Loucy (cell line): Measurements from ENCODE around the gene C15orf40.
"Not testable (repeated sequence)": the region's sequence is repeated elsewhere in the genome, so short reads cannot be mapped to it uniquely, and the experiment has no call there.

Experiments used
- H2AFZ ChIP-seq: fragments of 200-600 bp; sonication (generic); 2 replicates; pipeline ENCODE4 v1.6.0; 2016; ENCODE audit warnings: antibody characterized with exemption, mild to moderate bottlenecking, low read length, moderate library complexity
- H3F3A ChIP-seq: fragments of 200-600 bp; 2 replicates; pipeline ENCODE4 v1.6.0; 2016; ENCODE audit warnings: antibody characterized with exemption, low read depth, mild to moderate bottlenecking
- H3K27me3 ChIP-seq: fragments of 200-600 bp; sonication (generic); 2 replicates; pipeline ENCODE4 v1.6.1; 2014; ENCODE audit warnings: low read length, mild to moderate bottlenecking; ENCODE audit not compliant: insufficient read depth, poor library complexity, severe bottlenecking
- H3K36me3 ChIP-seq: fragments of 200-600 bp; sonication (generic); 2 replicates; pipeline ENCODE4 v1.6.1; 2016; ENCODE audit warnings: low read length; ENCODE audit not compliant: insufficient read depth
- H3K4me1 ChIP-seq: fragments of 200-600 bp; sonication (generic); 2 replicates; pipeline ENCODE4 v1.5.1; 2014; ENCODE audit warnings: low read length, mild to moderate bottlenecking; ENCODE audit not compliant: insufficient read depth, poor library complexity, severe bottlenecking
- H3K4me2 ChIP-seq: fragments of 200-600 bp; sonication (generic); 2 replicates; pipeline ENCODE4 v1.6.0; 2014; ENCODE audit warnings: antibody characterized with exemption, low read length, low read depth, mild to moderate bottlenecking; ENCODE audit not compliant: poor library complexity, severe bottlenecking
- H3K4me3 ChIP-seq: fragments of 200-600 bp; sonication (generic); 2 replicates; pipeline ENCODE4 v1.5.1; 2014; ENCODE audit warnings: low read length, mild to moderate bottlenecking, mixed read lengths; ENCODE audit not compliant: poor library complexity, severe bottlenecking
- H3K79me2 ChIP-seq: fragments of 200-600 bp; sonication (generic); 2 replicates; pipeline ENCODE4 v1.6.1; 2014; ENCODE audit warnings: low read length; ENCODE audit not compliant: insufficient read depth
- H3K9ac ChIP-seq: fragments of 200-600 bp; sonication (generic); 2 replicates; pipeline ENCODE4 v1.6.0; 2014; ENCODE audit warnings: mild to moderate bottlenecking, low read depth, low read length, moderate library complexity; ENCODE audit not compliant: poor library complexity, severe bottlenecking
- H3K9me2 ChIP-seq: fragments of 200-600 bp; sonication (generic); replicated peaks from 2 replicates; pipeline ENCODE4 v1.6.1; 2016; ENCODE audit warnings: low read depth, low read length, mixed read lengths
- H3K9me3 ChIP-seq: fragments of 200-600 bp; sonication (generic); 2 replicates; pipeline ENCODE4 v1.6.1; 2014; ENCODE audit warnings: mild to moderate bottlenecking, antibody characterized with exemption, low read length, low read depth; ENCODE audit not compliant: insufficient read depth
- H4K20me1 ChIP-seq: fragments of 200-600 bp; sonication (generic); 2 replicates; pipeline ENCODE4 v1.6.0; 2014; ENCODE audit warnings: antibody characterized with exemption, low read length, mild to moderate bottlenecking; ENCODE audit not compliant: insufficient read depth, poor library complexity, severe bottlenecking
- CTCF ChIP-seq: fragments of 200-600 bp; sonication (generic); conservative IDR thresholded peaks from 2 replicates; pipeline ENCODE4 v1.5.1; 2014; ENCODE audit warnings: mild to moderate bottlenecking, antibody characterized with exemption, low read length
- EZH2phosphoT487 ChIP-seq: fragments of 200-600 bp; IDR thresholded peaks from 2 replicates; pipeline ENCODE4 v1.6.1; 2018; ENCODE audit warnings: antibody characterized with exemption, mild to moderate bottlenecking, moderate library complexity, borderline replicate concordance

Gene C15orf40

GRCh38 chr15:83039206-83039605, 27.8 kb upstream of the C15orf40 start:
- Histone ChIP-seq H3K27me3 (no peaks in the 10 kb centered on the region), H3K4me2 (no peak overlapping the region), H3K79me2 (peaks cover 65% of the 10 kb centered on the region), H3K4me3 (no peak overlapping the region), H3K9me2 (no peaks in the 10 kb centered on the region), H3K36me3 (peaks cover 77% of the 10 kb centered on the region), H3F3A (no peaks in the 10 kb centered on the region), H2AFZ (no peak overlapping the region), H3K4me1 (no peaks in the 10 kb centered on the region), H3K9ac (no peak overlapping the region), H4K20me1 (peaks cover 40% of the 10 kb centered on the region), H3K9me3 (no peaks in the 10 kb centered on the region; the same call in 1 of the 2 replicates)
- TF ChIP-seq EZH2phosphoT487 (no peak), CTCF (no peak)

- Histone ChIP-seq H3K9me2 (no peaks in the 10 kb centered on the region), H3K27me3 (no peaks in the 10 kb centered on the region), H3F3A (no peaks in the 10 kb centered on the region), H3K9ac (no peak overlapping the region), H3K9me3 (no peaks in the 10 kb centered on the region; the same call in 1 of the 2 replicates), H4K20me1 (peaks cover 41% of the 10 kb centered on the region), H3K4me3 (no peak overlapping the region), H3K36me3 (peaks cover 73% of the 10 kb centered on the region), H3K4me1 (no peaks in the 10 kb centered on the region), H3K79me2 (peaks cover 85% of the 10 kb centered on the region), H2AFZ (no peak overlapping the region), H3K4me2 (no peak overlapping the region)
- no peak for TF ChIP-seq CTCF
- no peak for TF ChIP-seq EZH2phosphoT487
Measured at GRCh38 chr15:83036253-83036652, 24.8 kb upstream of the C15orf40 start.

- H3K9me2 ChIP-seq, H2AFZ ChIP-seq, H3K9me3 ChIP-seq, H3K4me3 ChIP-seq, H3K4me2 ChIP-seq, H3F3A ChIP-seq, H3K4me1 ChIP-seq, H3K27me3 ChIP-seq, H3K9ac ChIP-seq: not testable (repeated sequence)
- Histone ChIP-seq H3K36me3 (peaks cover 76% of the 10 kb centered on the region), H4K20me1 (peaks cover 42% of the 10 kb centered on the region), H3K79me2 (peaks cover 56% of the 10 kb centered on the region)
Measured at GRCh38 chr15:83031234-83031633, 19.8 kb upstream of the C15orf40 start.

GRCh38 chr15:83030021-83030420, 18.6 kb upstream of the C15orf40 start:
- H2AFZ ChIP-seq, result no peak overlapping the region
- peaks cover 76% of the 10 kb centered on the region for H3K36me3 ChIP-seq
- H3K79me2 ChIP-seq, result peaks cover 44% of the 10 kb centered on the region
- H3K9ac ChIP-seq, result no peak overlapping the region
- H3K9me3 ChIP-seq, result no peaks in the 10 kb centered on the region
- TF ChIP-seq EZH2phosphoT487 (no peak), CTCF (no peak)
- H3K9me2 ChIP-seq, result no peaks in the 10 kb centered on the region
- no peaks in the 10 kb centered on the region for H3K4me1 ChIP-seq
- peaks cover 34% of the 10 kb centered on the region for H4K20me1 ChIP-seq
- H3F3A ChIP-seq, result no peaks in the 10 kb centered on the region
- no peaks in the 10 kb centered on the region for H3K27me3 ChIP-seq
- H3K4me2 ChIP-seq, result no peak overlapping the region
- H3K4me3 ChIP-seq, result no peak overlapping the region
